Ishikawa (cell line): Measurements from ENCODE around the gene KNOP1.

Experiments
- CEBPB ChIP-seq: IDR thresholded peaks from 2 replicates; pipeline ENCODE4 v1.6.1; 2012
- CREB1 ChIP-seq: IDR thresholded peaks from 2 replicates; pipeline ENCODE4 v1.6.1; 2012; ENCODE audit warnings: low read depth
- EGR1 ChIP-seq: IDR thresholded peaks from 2 replicates; pipeline ENCODE4 v1.6.1; 2012
- EP300 ChIP-seq: IDR thresholded peaks from 2 replicates; pipeline ENCODE4 v1.6.1; 2012; ENCODE audit warnings: borderline replicate concordance
- FOXM1 ChIP-seq: IDR thresholded peaks from 2 replicates; pipeline ENCODE4 v1.6.1; 2012; ENCODE audit warnings: low read depth, borderline replicate concordance
- MAX ChIP-seq: IDR thresholded peaks from 2 replicates; pipeline ENCODE4 v1.6.1; 2012
- NFIC ChIP-seq: IDR thresholded peaks from 2 replicates; pipeline ENCODE4 v1.6.1; 2012
- RAD21 ChIP-seq: IDR thresholded peaks from 2 replicates; pipeline ENCODE4 v1.6.1; 2012; ENCODE audit warnings: low read depth
- REST ChIP-seq: IDR thresholded peaks from 2 replicates; pipeline ENCODE4 v1.6.1; 2012; ENCODE audit warnings: low read depth, mild to moderate bottlenecking
- TAF1 ChIP-seq: IDR thresholded peaks from 2 replicates; pipeline ENCODE4 v1.6.1; 2012; ENCODE audit warnings: low read depth, mild to moderate bottlenecking
- TCF12 ChIP-seq: IDR thresholded peaks from 2 replicates; pipeline ENCODE4 v1.6.1; 2012; ENCODE audit warnings: low read depth
- TEAD4 ChIP-seq: IDR thresholded peaks from 2 replicates; pipeline ENCODE4 v1.6.1; 2012
- YY1 ChIP-seq: IDR thresholded peaks from 2 replicates; pipeline ENCODE4 v1.6.1; 2012; ENCODE audit warnings: low read depth
- ZBTB7A ChIP-seq: IDR thresholded peaks from 2 replicates; pipeline ENCODE4 v1.6.1; 2012; ENCODE audit warnings: low read depth
- TF ChIP-seq, protein P1 (sequence below): IDR thresholded peaks from 2 replicates; pipeline ENCODE4 v1.6.1; 2012

Gene KNOP1

GRCh38 chr16:19735074-19735867, 17.2 kb upstream of the KNOP1 start:
- TF ChIP-seq, protein P1, sequence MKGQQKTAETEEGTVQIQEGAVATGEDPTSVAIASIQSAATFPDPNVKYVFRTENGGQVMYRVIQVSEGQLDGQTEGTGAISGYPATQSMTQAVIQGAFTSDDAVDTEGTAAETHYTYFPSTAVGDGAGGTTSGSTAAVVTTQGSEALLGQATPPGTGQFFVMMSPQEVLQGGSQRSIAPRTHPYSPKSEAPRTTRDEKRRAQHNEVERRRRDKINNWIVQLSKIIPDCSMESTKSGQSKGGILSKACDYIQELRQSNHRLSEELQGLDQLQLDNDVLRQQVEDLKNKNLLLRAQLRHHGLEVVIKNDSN, result no peak
- no peak for TF ChIP-seq TAF1
- TF ChIP-seq RAD21, result no peak
- no peak for TF ChIP-seq EGR1
- TF ChIP-seq CEBPB, result no peak
- no peak for TF ChIP-seq REST
- TF ChIP-seq EP300, result no peak
- TF ChIP-seq CREB1, result no peak
- TF ChIP-seq FOXM1, result no peak
- no peak for TF ChIP-seq YY1
- no peak for TF ChIP-seq TEAD4
- TF ChIP-seq MAX, result no peak

GRCh38 chr16:19733551-19733950, 15.5 kb upstream of the KNOP1 start:
- TF ChIP-seq EP300 (no peak), TCF12 (no peak), TEAD4 (no peak), NFIC (no peak), ZBTB7A (no peak), RAD21 (no peak), TAF1 (no peak), CREB1 (no peak), EGR1 (no peak), MAX (no peak), YY1 (no peak), CEBPB (no peak), FOXM1 (no peak)
- TF ChIP-seq, protein P1, result no peak

DNA sequence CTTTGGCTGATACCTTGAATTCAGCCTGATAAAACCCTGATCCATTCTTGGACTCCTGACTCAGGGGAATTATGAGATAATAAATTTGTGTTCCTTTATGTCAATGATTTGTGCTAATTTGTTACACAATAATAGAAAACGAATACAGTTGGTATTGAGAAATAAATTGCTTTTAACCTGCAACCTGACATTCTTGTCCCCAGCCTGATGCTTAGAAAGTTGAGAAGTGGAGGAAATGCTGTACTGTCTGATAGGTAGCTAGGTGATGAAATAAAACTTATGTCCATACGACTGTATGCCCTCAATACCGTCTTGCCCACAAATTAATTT, 10.6 kb upstream of the KNOP1 start:
- TF ChIP-seq MAX, result no peak
- no peak for TF ChIP-seq TEAD4
- TF ChIP-seq CREB1, result no peak
- no peak for TF ChIP-seq REST
- TF ChIP-seq FOXM1, result no peak
- TF ChIP-seq YY1, result no peak
- TF ChIP-seq, protein P1, result no peak
- TF ChIP-seq RAD21, result no peak
- TF ChIP-seq TAF1, result no peak
- no peak for TF ChIP-seq NFIC
- no peak for TF ChIP-seq CEBPB
- TF ChIP-seq EP300, result no peak
- TF ChIP-seq ZBTB7A, result no peak
- TF ChIP-seq TCF12, result no peak
- TF ChIP-seq EGR1, result no peak

DNA sequence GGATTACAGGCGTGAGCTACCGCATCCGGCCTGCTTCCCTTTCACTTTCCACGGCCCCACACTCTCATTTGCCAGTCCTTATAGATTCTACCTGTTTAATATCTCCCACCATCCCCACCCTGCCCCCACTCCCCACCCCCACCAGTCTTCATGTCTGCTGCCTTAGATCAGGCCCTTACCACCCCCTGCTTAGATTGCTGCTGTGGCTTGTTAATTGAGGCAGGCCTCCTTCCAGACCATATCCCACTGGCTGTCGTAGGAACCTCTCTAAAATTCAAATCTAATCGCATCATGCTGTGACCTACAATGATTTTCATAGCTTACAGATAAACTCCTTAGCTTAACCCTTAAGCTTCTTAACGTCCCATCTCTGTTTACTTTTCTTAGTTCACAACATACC, 5.0 kb upstream of the KNOP1 start:
- TF ChIP-seq, protein P1, result no peak
- TF ChIP-seq CEBPB (no peak), RAD21 (no peak), TAF1 (no peak), ZBTB7A (no peak), CREB1 (no peak), EP300 (no peak), TEAD4 (no peak), FOXM1 (no peak)
